CD4-positive, alpha-beta memory T cell (primary cell): ENCODE measurements around the gene TMPRSS3. TPM values are rescaled to one million over a fixed set of nuclear protein-coding genes. Genes with fewer than 3 reads are reported as not detected.
A peak's percentile ranks its signal among the peaks of the same experiment; 100 is the strongest.

Experiments
- CTCF ChIA-PET: fragments of 350-600 bp; sonication (Branson Sonifier 250); formaldehyde crosslinking; loops from one replicate; lab custom pipeline; 2021; ENCODE audit warnings: inconsistent platforms; ENCODE audit not compliant: partially characterized antibody; lab: Charles Lee
- POLR2A ChIA-PET: fragments of 350-600 bp; sonication (Branson Sonifier 250); formaldehyde crosslinking; loops from one replicate; lab custom pipeline; 2021; ENCODE audit not compliant: partially characterized antibody; lab: Charles Lee
- DNase-seq, 5 donors: peaks; one replicate each; pipeline versions ENCODE4 v3.0.0 to v3.0.0-alpha.2; 2020 to 2022; ENCODE audit warnings: mixed read lengths in 1 of 5
- H3K27ac ChIP-seq: one replicate; pipeline ENCODE4 v1.7.0; 2013; ENCODE audit warnings: low read depth, low read length
- H3K27me3 ChIP-seq: 2 replicates; pipeline ENCODE4 v1.7.0; 2013; ENCODE audit warnings: mild to moderate bottlenecking, low read length, moderate library complexity; ENCODE audit not compliant: insufficient read depth
- H3K36me3 ChIP-seq: 2 replicates; pipeline ENCODE4 v1.7.0; 2013; ENCODE audit warnings: mild to moderate bottlenecking, low read length, moderate library complexity; ENCODE audit not compliant: insufficient read depth
- H3K4me1 ChIP-seq: 2 replicates; pipeline ENCODE4 v1.7.0; 2013; ENCODE audit warnings: mild to moderate bottlenecking, low read length, moderate library complexity; ENCODE audit not compliant: insufficient read depth
- H3K4me3 ChIP-seq, 2 donors: one replicate each; pipeline ENCODE4 v1.7.0; 2013; ENCODE audit warnings: low read length in 2 of 2, mild to moderate bottlenecking in 1 of 2
- H3K9me3 ChIP-seq, 2 donors: one replicate each; pipeline ENCODE4 v1.7.0; 2013; ENCODE audit warnings: low read length in 2 of 2, control low read depth in 1 of 2; ENCODE audit not compliant: control insufficient read depth in 1 of 2
- H3K27ac Mint-ChIP-seq, 7 donors: one replicate each; pipeline ENCODE4 v1.8.0; 2020 to 2021; ENCODE audit warnings: mixed read lengths in 7 of 7, mild to moderate bottlenecking in 6 of 7, inconsistent platforms in 3 of 7, moderate library complexity in 3 of 7
- H3K27me3 Mint-ChIP-seq, 2 donors: one replicate each; pipeline ENCODE4 v1.8.0; 2020 to 2021; ENCODE audit warnings: mixed read lengths in 2 of 2
- H3K36me3 Mint-ChIP-seq, 2 donors: one replicate each; pipeline ENCODE4 v1.8.0; 2020 to 2021; ENCODE audit warnings: mixed read lengths in 2 of 2, inconsistent platforms in 1 of 2, mild to moderate bottlenecking in 1 of 2
- H3K4me1 Mint-ChIP-seq, 4 donors: one replicate each; pipeline ENCODE4 v1.8.0; 2020 to 2021; ENCODE audit warnings: mixed read lengths in 4 of 4, mild to moderate bottlenecking in 1 of 4
- H3K4me3 Mint-ChIP-seq, 8 donors: one replicate each; pipeline ENCODE4 v1.8.0; 2020 to 2021; ENCODE audit warnings: mixed read lengths in 8 of 8, mild to moderate bottlenecking in 7 of 8, moderate library complexity in 6 of 8, inconsistent platforms in 3 of 8
- H3K9me3 Mint-ChIP-seq, 8 donors: one replicate each; pipeline ENCODE4 v1.8.0; 2020 to 2021; ENCODE audit warnings: mixed read lengths in 8 of 8, mild to moderate bottlenecking in 5 of 8, inconsistent platforms in 3 of 8, moderate library complexity in 1 of 8
- intact Hi-C: fragments of 100-400 bp; cut with micrococcal nuclease; formaldehyde crosslinking; loops from one replicate; pipeline ENCODE4 v1.15.1; 2023
- polyA plus RNA-seq, 2 donors: library from polyadenylated mRNA; unstranded; fragments of 300-500 nt; fragmentation: Illumina TruSeq; gene quantifications; one replicate each; pipeline ENCODE4 v1.2.3, GENCODE V29; 2021
- total RNA-seq, 2 experiments: library from RNA; stranded (reverse); gene quantifications; one replicate each; pipeline ENCODE4 v1.2.3, GENCODE V29; 2021

The TMPRSS3 gene
- total and polyA plus RNA-seq, 4 experiments from 2014 or later: 1.8 to 4.5 (median 3.7) TPM

DNA sequence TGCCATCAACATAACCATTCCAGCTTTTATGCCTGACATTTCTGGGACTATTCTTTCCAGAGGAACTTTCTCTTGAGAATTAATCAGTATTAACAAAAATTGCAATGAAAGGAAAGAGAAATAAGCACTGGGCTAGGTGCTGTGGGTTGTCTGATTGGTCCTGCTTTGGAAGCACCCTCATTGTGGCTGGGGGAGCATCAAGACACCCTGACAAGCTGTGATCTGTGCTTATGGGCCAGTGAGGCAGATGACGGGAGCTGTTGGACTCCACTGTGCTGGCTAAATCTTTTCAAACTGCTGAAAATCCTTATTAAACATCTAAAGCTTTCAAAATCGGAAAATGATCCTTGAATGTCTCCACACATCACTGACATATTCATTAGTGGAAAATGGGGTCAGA lies 27.8 kb upstream of the TMPRSS3 start:
- no peaks in the 10 kb centered on the region for H3K27me3 Mint-ChIP-seq
- Histone ChIP-seq H3K36me3 (peaks cover 61% of the 10 kb centered on the region), H3K27ac (peak overlapping the region; percentile 71), H3K4me3 (peak overlapping the region in 1 of 2 donors; percentile 8), H3K4me1 (peaks cover 84% of the 10 kb centered on the region), H3K9me3 (no peaks in the 10 kb centered on the region), H3K27me3 (no peaks in the 10 kb centered on the region)
- no peaks in the 10 kb centered on the region for H3K9me3 Mint-ChIP-seq
- H3K27ac Mint-ChIP-seq: peak overlapping the region; percentile 67 to 96 (median 93)
- DNase-seq: no peak
- ChIA-PET POLR2A (interaction anchor here (0.7 to 23.2 kb wide), 16 partner anchors 9 to 242 kb away, joined by 3 to 604 read pairs (median 4); partner anchors contain the start of gene UBASH3A), CTCF (interaction anchor here (1.5 to 4.0 kb wide), 6 partner anchors 20 to 86 kb away, joined by 4 to 27 read pairs (median 8); partner anchors contain the start of gene UBASH3A)
- H3K4me1 Mint-ChIP-seq: peaks cover 70 to 90% (median 82%) of the 10 kb centered on the region in 4 donors
- H3K36me3 Mint-ChIP-seq: peaks cover 67 to 82% of the 10 kb centered on the region in 2 donors
- H3K4me3 Mint-ChIP-seq: peak overlapping the region; percentile 66 to 91 (median 78)
- intact Hi-C loops: loop anchor here (2.0 kb wide), 2 partner anchors 17 to 43 kb away; no protein-coding TSS in a partner anchor

DNA sequence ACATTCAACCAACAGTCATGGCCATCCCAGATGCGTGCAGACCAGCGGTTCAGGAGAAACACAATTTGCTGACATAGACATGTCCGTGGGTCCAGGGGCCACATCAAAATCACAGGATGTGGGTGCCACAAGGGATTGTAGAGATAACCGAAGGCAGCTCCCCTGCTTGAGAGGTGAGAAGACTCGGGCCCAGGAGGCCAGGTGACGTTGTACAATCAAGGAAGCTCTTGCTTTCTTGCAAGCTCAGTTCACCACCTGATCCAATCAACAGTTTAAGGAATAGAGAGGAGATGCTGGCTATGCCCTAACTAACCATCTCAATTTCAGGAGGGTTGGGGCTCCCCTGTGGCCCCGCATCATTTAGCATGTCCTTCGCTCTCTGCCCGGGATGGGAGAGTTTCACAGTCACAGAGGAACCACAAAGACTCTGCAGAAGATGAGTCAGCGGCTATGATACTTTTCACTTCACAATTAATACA lies 27.4 kb upstream of the TMPRSS3 start:
- H3K4me3 ChIP-seq: peak overlapping the region in 1 of 2 donors; percentile 8
- no peaks in the 10 kb centered on the region for H3K9me3 ChIP-seq
- no peaks in the 10 kb centered on the region for H3K9me3 Mint-ChIP-seq
- ChIA-PET POLR2A (interaction anchor here (0.7 to 23.2 kb wide), 14 partner anchors 9 to 242 kb away, joined by 3 to 604 read pairs (median 4); partner anchors contain the start of gene UBASH3A), CTCF (interaction anchor here (0.7 to 4.0 kb wide), 7 partner anchors 11 to 85 kb away, joined by 3 to 27 read pairs (median 7); partner anchors contain the start of gene UBASH3A)
- peak overlapping the region; percentile 66 to 91 (median 78) for H3K4me3 Mint-ChIP-seq
- peak overlapping the region; percentile 67 to 96 (median 93) for H3K27ac Mint-ChIP-seq
- peaks cover 61% of the 10 kb centered on the region for H3K36me3 ChIP-seq
- H3K4me1 Mint-ChIP-seq: peaks cover 70 to 91% (median 83%) of the 10 kb centered on the region in 4 donors
- intact Hi-C loops: no loop called here
- H3K27me3 Mint-ChIP-seq: no peaks in the 10 kb centered on the region
- DNase-seq: peak; percentile 34 to 81 (median 50)
- no peaks in the 10 kb centered on the region for H3K27me3 ChIP-seq
- H3K36me3 Mint-ChIP-seq: peaks cover 71 to 85% of the 10 kb centered on the region in 2 donors
- no peak overlapping the region for H3K27ac ChIP-seq
- peaks cover 88% of the 10 kb centered on the region for H3K4me1 ChIP-seq

- Histone ChIP-seq H3K4me1 (peaks cover 85% of the 10 kb centered on the region), H3K9me3 (no peaks in the 10 kb centered on the region), H3K27ac (no peak overlapping the region), H3K36me3 (peaks cover 46% of the 10 kb centered on the region), H3K27me3 (no peaks in the 10 kb centered on the region), H3K4me3 (no peak overlapping the region)
- H3K27ac Mint-ChIP-seq: peak overlapping the region; percentile 13 to 86 (median 68)
- peaks cover 61 to 83% of the 10 kb centered on the region in 2 donors for H3K36me3 Mint-ChIP-seq
- H3K27me3 Mint-ChIP-seq: no peaks in the 10 kb centered on the region
- DNase-seq: no peak
- POLR2A ChIA-PET: interaction anchor here (0.5 to 23.2 kb wide), 6 partner anchors 12 to 59 kb away, joined by 3 to 604 read pairs (median 4); partner anchors contain the start of gene UBASH3A
- peaks cover 63 to 85% (median 74%) of the 10 kb centered on the region in 4 donors for H3K4me1 Mint-ChIP-seq
- H3K4me3 Mint-ChIP-seq: peak overlapping the region; percentile 27 to 85 (median 48)
- CTCF ChIA-PET: interaction anchor here (0.6 to 4.0 kb wide), 8 partner anchors 9 to 256 kb away, joined by 3 to 19 read pairs (median 6); partner anchors contain the start of gene UBASH3A
- no peaks in the 10 kb centered on the region for H3K9me3 Mint-ChIP-seq
- intact Hi-C loops: no loop called here
These were observed 25.4 kb upstream of the TMPRSS3 start for GRCh38 chr21:42421018-42421793.

DNA sequence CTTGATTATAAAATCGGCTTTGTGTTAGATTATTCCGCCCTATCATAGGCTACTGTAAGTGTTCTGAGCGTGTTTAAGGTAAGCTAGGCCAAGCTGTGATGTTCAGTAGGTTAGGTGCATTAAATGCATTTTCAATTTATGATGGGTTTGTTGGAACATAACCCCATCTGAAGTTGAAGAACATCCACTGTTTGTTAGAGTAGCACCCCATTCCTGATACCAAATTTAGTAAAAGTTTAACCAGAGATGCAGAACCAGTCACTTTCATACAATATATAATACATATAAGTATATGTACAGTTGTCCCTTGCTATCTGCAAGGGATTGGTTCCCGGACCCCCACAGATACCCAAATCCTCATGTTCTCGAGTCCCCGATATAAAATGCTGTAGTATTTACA lies 24.0 kb upstream of the TMPRSS3 start:
- CTCF ChIA-PET: no interaction called here
- H3K27ac Mint-ChIP-seq: peak overlapping the region in 4 of 7 donors; percentile 17 to 66 (median 52)

DNA sequence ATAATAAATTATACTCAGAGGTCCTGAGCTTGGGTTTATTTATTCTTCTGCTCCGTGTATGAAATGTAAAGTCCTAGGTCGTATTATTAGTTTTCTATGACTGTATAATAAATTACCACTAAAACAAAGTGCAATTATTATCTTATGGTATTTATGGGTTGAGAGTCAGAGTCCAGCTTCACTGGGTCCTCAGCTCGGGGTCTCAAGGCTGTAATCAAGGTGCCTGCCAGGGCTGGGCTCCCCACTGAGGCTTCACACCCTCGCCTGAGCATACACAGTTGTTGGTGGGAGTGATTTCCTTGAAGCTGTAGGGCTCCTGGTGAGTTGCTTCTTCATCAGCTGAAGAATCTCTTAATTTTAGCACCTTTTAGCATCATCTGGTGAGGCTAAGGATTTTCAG lies 23.0 kb upstream of the TMPRSS3 start:
- Mint-ChIP-seq H3K27me3 (no peaks in the 10 kb centered on the region), H3K4me1 (peaks cover 59 to 85% (median 66%) of the 10 kb centered on the region in 4 donors), H3K36me3 (peaks cover 69 to 90% of the 10 kb centered on the region in 2 donors), H3K9me3 (no peaks in the 10 kb centered on the region), H3K4me3 (peak overlapping the region in 1 of 8 donors; percentile 39), H3K27ac (peak overlapping the region in 2 of 7 donors; percentile 62 to 66)
- intact Hi-C loops: loop anchor here (5.0 kb wide), 1 partner anchor 33 kb away; no protein-coding TSS in a partner anchor
- ChIA-PET POLR2A (interaction anchor here (0.7 to 23.2 kb wide), 3 partner anchors 12 to 30 kb away, joined by 3 to 604 read pairs (median 3); partner anchors contain the start of gene UBASH3A), CTCF (interaction anchor here (0.7 to 3.9 kb wide), 4 partner anchors 9 to 81 kb away, joined by 3 to 25 read pairs (median 5); partner anchors contain the start of gene UBASH3A)
- H3K27ac ChIP-seq: no peak overlapping the region
- DNase-seq: no peak
- no peaks in the 10 kb centered on the region for H3K27me3 ChIP-seq
- H3K4me1 ChIP-seq: peaks cover 86% of the 10 kb centered on the region
- H3K36me3 ChIP-seq: peaks cover 54% of the 10 kb centered on the region
- H3K4me3 ChIP-seq: no peak overlapping the region
- no peaks in the 10 kb centered on the region for H3K9me3 ChIP-seq

More for the DNA sequence above, 24.0 kb upstream of the TMPRSS3 start:
- Histone ChIP-seq H3K36me3 (peaks cover 51% of the 10 kb centered on the region), H3K4me3 (no peak overlapping the region), H3K27ac (no peak overlapping the region), H3K9me3 (no peaks in the 10 kb centered on the region), H3K27me3 (no peaks in the 10 kb centered on the region), H3K4me1 (peaks cover 86% of the 10 kb centered on the region)
- Mint-ChIP-seq H3K4me1 (peaks cover 62 to 85% (median 68%) of the 10 kb centered on the region in 4 donors), H3K4me3 (peak overlapping the region in 1 of 8 donors; percentile 3), H3K27me3 (no peaks in the 10 kb centered on the region), H3K36me3 (peaks cover 60 to 87% of the 10 kb centered on the region in 2 donors), H3K9me3 (no peaks in the 10 kb centered on the region)
- intact Hi-C loops: loop anchor here (5.0 kb wide), 1 partner anchor 32 kb away; no protein-coding TSS in a partner anchor
- POLR2A ChIA-PET: interaction anchor here (0.6 to 23.2 kb wide), 3 partner anchors 13 to 82 kb away, joined by 3 to 604 read pairs (median 3); partner anchors contain the start of gene UBASH3A
- no peak for DNase-seq

DNA sequence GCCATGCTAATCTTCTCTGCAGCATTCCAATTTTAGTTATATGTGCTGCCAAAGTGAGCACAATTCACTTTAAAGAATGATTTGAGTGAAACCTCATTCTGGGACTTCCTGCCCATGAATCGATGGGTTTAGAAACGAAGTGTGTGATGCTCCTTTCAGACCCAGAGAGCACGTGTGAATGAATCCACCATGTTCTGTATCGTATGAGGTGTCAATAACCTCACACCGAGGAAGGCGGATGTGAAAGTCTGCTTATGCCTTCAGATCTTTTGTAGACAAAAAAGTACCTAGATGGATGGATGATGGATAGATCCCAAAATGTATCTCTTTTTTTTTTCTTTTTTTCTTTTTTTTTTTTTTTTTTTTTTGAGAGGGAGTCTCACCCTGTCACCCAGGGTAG lies 21.7 kb upstream of the TMPRSS3 start:
- intact Hi-C loops: loop anchor here (5.0 kb wide), 1 partner anchor 35 kb away; no protein-coding TSS in a partner anchor

More for the DNA sequence above, 21.7 kb upstream of the TMPRSS3 start:
- Mint-ChIP-seq H3K4me3 (peak overlapping the region in 4 of 8 donors; percentile 17 to 81 (median 56)), H3K36me3 (peaks cover 72 to 89% of the 10 kb centered on the region in 2 donors), H3K4me1 (peaks cover 45 to 80% (median 60%) of the 10 kb centered on the region in 4 donors), H3K9me3 (no peaks in the 10 kb centered on the region), H3K27ac (peak overlapping the region in 6 of 7 donors; percentile 42 to 90 (median 89)), H3K27me3 (no peaks in the 10 kb centered on the region)
- Histone ChIP-seq H3K27ac (no peak overlapping the region), H3K36me3 (peaks cover 61% of the 10 kb centered on the region), H3K9me3 (no peaks in the 10 kb centered on the region), H3K4me3 (no peak overlapping the region), H3K4me1 (peaks cover 86% of the 10 kb centered on the region), H3K27me3 (no peaks in the 10 kb centered on the region)
- DNase-seq: peak in 1 of 5 donors; percentile 37
- ChIA-PET CTCF (interaction anchor here (1.4 to 3.9 kb wide), 2 partner anchors 11 to 13 kb away, joined by 5 to 25 read pairs; partner anchors contain the start of gene UBASH3A), POLR2A (interaction anchor here (23.2 kb wide), 1 partner anchor 11 kb away, joined by 604 read pairs; the partner anchor contains the start of gene UBASH3A)
